Suprapubic skin (tissue), 4 donors: ENCODE measurements around the gene CD151. TPM values are rescaled to one million over a fixed set of nuclear protein-coding genes. Genes with fewer than 3 reads are reported as not detected.

Experiments
- DNase-seq, 2 donors: peaks; one replicate each; pipeline ENCODE4 v3.0.0-alpha.2; 2019; ENCODE audit warnings: low spot score in 2 of 2
- H3K27ac ChIP-seq: fragments of 200-600 bp; sonication (generic); one replicate; pipeline ENCODE4 v1.5.1; 2019
- H3K27me3 ChIP-seq: fragments of 200-600 bp; sonication (generic); one replicate; pipeline ENCODE4 v1.5.1; 2019
- H3K36me3 ChIP-seq: fragments of 200-600 bp; sonication (generic); one replicate; pipeline ENCODE4 v1.5.1; 2019
- H3K4me1 ChIP-seq: fragments of 200-600 bp; sonication (generic); one replicate; pipeline ENCODE4 v1.5.1; 2019
- H3K4me3 ChIP-seq: fragments of 200-600 bp; sonication (generic); one replicate; pipeline ENCODE4 v1.5.1; 2019; ENCODE audit warnings: mild to moderate bottlenecking
- H3K9me3 ChIP-seq: fragments of 200-600 bp; sonication (generic); one replicate; pipeline ENCODE4 v1.5.1; 2019
- EP300 ChIP-seq: sonication (generic); formaldehyde crosslinking; IDR thresholded peaks from one replicate; pipeline ENCODE4 v1.6.1; 2017; ENCODE audit warnings: antibody characterized with exemption
- POLR2A ChIP-seq, 2 donors: fragments of 450-650 bp; IDR thresholded peaks; one replicate each; pipeline ENCODE4 v1.6.1; 2017; ENCODE audit warnings: antibody characterized with exemption in 2 of 2, mild to moderate bottlenecking in 2 of 2, moderate library complexity in 2 of 2
- POLR2AphosphoS5 ChIP-seq, 3 donors: sonication (generic); formaldehyde crosslinking; IDR thresholded peaks; one replicate each; pipeline ENCODE4 v1.6.1; 2017; ENCODE audit warnings: antibody characterized with exemption in 3 of 3
- WGBS: methylation state at CpG from one replicate; pipeline ENCODE4 v1.1.5; 2018; 5-methylcytosine and 5-hydroxymethylcytosine counted together
- total RNA-seq, 4 donors: library from RNA; depleted of rRNA; stranded (reverse); fragments of >200 nt; gene quantifications; one replicate each; pipeline ENCODE4 v1.1.0, GENCODE V29; 2016
- TF ChIP-seq, protein P1 (sequence below), 2 donors: fragments of 200-600 bp in 1 of 2; fragments of 450-650 bp in 1 of 2; sonication (generic) in 1 of 2; IDR thresholded peaks; one replicate each; pipeline ENCODE4 v1.5.1; 2016 to 2019; ENCODE audit warnings: antibody characterized with exemption in 2 of 2, mild to moderate bottlenecking in 1 of 2, moderate library complexity in 1 of 2

Gene CD151
- total RNA-seq, 4 donors from 2014 or later = 108 to 162 (median 150) TPM

DNA sequence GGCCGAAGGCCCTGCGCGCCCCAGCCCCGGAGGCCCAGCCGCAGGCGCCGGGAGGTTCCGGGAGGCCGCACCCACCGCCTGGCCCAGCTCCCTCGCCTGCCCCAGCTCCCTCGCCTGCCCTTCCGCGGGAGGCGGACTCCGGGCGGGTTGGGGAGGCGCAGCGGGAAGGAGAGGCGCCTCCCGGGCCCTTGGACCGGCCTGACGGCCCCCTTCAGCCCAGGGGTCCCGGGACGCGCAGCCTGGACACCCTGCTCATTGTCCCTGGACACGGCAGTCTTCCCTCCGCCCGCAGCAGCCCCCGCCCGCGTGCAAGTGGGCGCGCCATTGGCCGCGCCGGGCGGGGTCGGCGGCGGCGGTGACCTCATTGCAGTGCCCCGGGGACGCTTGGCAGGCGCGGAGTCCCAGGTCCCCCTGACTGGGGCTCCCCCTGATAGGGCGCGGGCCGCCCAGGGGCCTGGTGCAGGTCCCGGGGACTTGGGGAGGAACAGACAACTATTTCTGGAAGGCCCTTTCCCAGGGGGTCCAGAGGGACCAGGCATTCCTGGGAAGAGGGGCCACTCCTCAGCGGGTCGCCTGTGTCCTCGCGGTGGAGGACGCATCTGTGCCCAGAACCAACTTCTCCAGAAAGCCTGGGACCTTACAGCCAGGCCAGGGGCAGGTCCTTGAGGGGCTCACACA is 501 bp downstream of the CD151 start:
- H3K27ac ChIP-seq = peak overlapping the region; percentile 94
- no peak for DNase-seq
- WGBS = 0% methylated on average over 6 of the region's 55 CpGs
- peak in 1 of 2 donors; percentile 60 for TF ChIP-seq POLR2A (IDR thresholded peaks at IDR 0.05)
- TF ChIP-seq, protein P1, sequence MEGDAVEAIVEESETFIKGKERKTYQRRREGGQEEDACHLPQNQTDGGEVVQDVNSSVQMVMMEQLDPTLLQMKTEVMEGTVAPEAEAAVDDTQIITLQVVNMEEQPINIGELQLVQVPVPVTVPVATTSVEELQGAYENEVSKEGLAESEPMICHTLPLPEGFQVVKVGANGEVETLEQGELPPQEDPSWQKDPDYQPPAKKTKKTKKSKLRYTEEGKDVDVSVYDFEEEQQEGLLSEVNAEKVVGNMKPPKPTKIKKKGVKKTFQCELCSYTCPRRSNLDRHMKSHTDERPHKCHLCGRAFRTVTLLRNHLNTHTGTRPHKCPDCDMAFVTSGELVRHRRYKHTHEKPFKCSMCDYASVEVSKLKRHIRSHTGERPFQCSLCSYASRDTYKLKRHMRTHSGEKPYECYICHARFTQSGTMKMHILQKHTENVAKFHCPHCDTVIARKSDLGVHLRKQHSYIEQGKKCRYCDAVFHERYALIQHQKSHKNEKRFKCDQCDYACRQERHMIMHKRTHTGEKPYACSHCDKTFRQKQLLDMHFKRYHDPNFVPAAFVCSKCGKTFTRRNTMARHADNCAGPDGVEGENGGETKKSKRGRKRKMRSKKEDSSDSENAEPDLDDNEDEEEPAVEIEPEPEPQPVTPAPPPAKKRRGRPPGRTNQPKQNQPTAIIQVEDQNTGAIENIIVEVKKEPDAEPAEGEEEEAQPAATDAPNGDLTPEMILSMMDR (IDR thresholded peaks at IDR 0.05) = no peak
- no peak for TF ChIP-seq POLR2AphosphoS5 (IDR thresholded peaks at IDR 0.05)
- peaks cover 73% of the 10 kb centered on the region for H3K4me1 ChIP-seq
- H3K9me3 ChIP-seq = no peaks in the 10 kb centered on the region
- peak overlapping the region; percentile 85 for H3K4me3 ChIP-seq
- H3K27me3 ChIP-seq = peaks cover 6% of the 10 kb centered on the region
- H3K36me3 ChIP-seq = peaks cover 22% of the 10 kb centered on the region

DNA sequence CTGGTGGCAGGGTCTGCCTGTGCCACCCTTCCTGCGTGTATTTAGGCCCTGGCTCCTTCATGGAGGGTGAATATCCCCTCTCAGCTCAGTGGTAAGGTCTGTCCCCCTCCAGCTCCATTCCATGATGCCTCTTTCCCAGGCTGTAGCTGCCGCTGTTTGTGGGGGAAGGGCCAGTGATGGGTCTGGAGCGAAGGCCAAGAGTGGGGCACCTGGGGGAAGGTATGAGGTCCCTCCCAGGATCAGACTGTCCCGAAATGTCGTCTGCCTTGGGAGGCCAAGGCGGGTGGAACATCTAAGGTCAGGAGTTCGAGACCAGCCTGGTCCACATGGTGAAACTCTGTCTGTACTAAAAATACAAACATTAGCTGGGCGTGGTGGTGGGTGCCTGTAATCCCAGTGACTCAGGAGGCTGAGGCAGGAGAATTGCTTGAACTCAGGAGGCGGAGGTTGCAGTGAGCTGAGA is 1.1 kb downstream of the CD151 start:
- TF ChIP-seq POLR2AphosphoS5 (IDR thresholded peaks at IDR 0.05) = no peak
- no peak for TF ChIP-seq EP300
- no peak for TF ChIP-seq POLR2A (IDR thresholded peaks at IDR 0.05)
- TF ChIP-seq, protein P1 (IDR thresholded peaks at IDR 0.05) = no peak
- Histone ChIP-seq H3K9me3 (no peaks in the 10 kb centered on the region), H3K27me3 (peaks cover 6% of the 10 kb centered on the region), H3K4me3 (peak overlapping the region; percentile 85), H3K36me3 (peaks cover 29% of the 10 kb centered on the region), H3K27ac (peak overlapping the region; percentile 94), H3K4me1 (peaks cover 71% of the 10 kb centered on the region)
- WGBS = 34% methylated on average over 7 of the region's 9 CpGs
- no peak for DNase-seq

DNA sequence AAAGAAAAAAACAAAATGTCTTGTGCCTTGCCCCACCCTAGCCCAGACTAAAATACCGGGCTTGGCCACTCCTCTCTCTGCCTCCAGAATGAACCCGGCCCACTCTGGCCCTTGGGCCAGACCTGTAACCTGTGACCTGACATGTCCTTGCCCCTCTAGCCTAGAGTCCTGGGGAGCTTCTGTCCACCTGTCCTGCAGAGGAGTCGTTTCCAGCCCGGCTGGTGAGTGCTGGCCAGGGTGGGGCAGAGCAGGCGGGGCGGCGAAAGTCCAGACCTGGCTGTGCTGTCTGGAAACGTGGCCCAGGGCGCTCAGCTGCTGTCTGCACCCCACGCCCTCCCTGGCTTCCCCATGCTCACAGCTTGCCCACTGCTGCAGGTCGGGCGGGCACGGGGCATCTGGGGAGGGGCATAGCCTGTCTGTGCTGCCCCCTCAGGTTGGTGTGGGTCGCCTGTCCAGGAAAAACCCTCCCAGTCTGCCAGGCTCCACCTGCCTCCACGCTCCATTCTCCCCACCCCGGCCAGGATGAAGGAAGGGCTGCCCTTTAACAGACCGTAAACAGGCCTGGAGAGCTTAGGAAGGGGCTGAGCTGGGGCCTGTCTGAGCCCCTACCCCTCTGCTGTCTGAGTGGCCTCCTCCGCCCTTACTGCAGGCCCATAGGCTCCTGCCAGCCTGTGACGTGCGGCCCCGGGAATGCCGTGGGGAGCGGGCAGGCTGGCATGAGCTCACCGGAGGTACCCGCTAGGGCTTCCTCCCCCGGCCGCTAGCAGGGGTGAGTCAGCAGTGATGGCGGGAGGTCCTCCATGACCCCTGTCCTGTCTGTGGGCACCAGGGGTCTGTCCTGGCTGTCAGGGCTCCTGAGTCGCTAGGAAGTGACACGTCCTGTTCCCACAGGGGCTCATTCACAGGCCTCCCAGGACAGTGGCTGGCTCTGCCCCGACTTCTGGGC is 1.9 kb downstream of the CD151 start:
- WGBS = 8% methylated on average over 18 of the region's 31 CpGs
- peaks cover 71% of the 10 kb centered on the region for H3K4me1 ChIP-seq
- peaks cover 4% of the 10 kb centered on the region for H3K27me3 ChIP-seq
- TF ChIP-seq POLR2AphosphoS5 (IDR thresholded peaks at IDR 0.05) (peak in 2 of 3 donors; percentile 16 to 54), POLR2A (IDR thresholded peaks at IDR 0.05) (no peak)
- DNase-seq = no peak
- peak overlapping the region; percentile 85 for H3K4me3 ChIP-seq
- no peaks in the 10 kb centered on the region for H3K9me3 ChIP-seq
- H3K27ac ChIP-seq = peak overlapping the region; percentile 94
- peaks cover 36% of the 10 kb centered on the region for H3K36me3 ChIP-seq

DNA sequence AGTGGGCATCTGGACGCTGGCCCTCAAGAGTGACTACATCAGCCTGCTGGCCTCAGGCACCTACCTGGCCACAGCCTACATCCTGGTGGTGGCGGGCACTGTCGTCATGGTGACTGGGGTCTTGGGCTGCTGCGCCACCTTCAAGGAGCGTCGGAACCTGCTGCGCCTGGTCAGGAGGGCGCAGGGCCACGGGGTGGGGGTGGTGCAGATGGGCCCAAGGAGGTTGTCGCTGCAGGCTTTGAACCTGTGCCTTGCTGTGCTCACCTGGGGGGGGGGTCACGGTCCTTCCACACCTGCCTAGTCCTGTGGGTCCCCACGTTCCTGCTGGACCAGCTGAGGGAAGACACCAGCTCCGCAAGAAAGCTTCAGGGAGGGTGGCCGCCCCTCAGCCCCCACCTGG is 3.5 kb downstream of the CD151 start:
- Histone ChIP-seq H3K36me3 (peaks cover 44% of the 10 kb centered on the region), H3K4me1 (peaks cover 68% of the 10 kb centered on the region), H3K27ac (no peak overlapping the region)

DNA sequence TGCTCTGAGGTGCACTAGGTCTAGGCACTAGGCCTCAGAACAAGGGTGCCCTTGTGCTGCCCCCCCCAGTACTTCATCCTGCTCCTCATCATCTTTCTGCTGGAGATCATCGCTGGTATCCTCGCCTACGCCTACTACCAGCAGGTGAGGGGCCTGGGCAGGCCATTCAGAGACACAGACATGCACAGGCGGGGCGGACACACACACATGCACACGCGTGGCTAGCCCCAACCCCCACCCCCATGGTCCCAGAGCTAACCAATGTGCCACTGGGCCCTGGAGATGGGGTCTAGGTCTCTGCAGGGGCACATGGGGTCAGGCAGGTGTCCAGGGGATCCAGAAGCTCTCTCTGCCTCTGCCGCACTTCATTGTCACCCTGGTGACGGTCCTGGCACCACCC is 3.9 kb downstream of the CD151 start:
- WGBS = 91% methylated on average over 8 of the region's 9 CpGs
- Histone ChIP-seq H3K4me3 (no peak overlapping the region), H3K27me3 (no peaks in the 10 kb centered on the region), H3K27ac (no peak overlapping the region), H3K4me1 (peaks cover 68% of the 10 kb centered on the region), H3K36me3 (peaks cover 44% of the 10 kb centered on the region), H3K9me3 (no peaks in the 10 kb centered on the region)
- TF ChIP-seq, protein P1 (IDR thresholded peaks at IDR 0.05) = no peak
- TF ChIP-seq POLR2A (IDR thresholded peaks at IDR 0.05) (no peak), EP300 (no peak), POLR2AphosphoS5 (IDR thresholded peaks at IDR 0.05) (no peak)
- DNase-seq = no peak

More for the DNA sequence above, 3.5 kb downstream of the CD151 start:
- DNase-seq = no peak
- no CpG with 5 or more reads among the region's 14 CpGs for WGBS
- Histone ChIP-seq H3K4me3 (no peak overlapping the region), H3K9me3 (no peaks in the 10 kb centered on the region), H3K27me3 (no peaks in the 10 kb centered on the region)
- TF ChIP-seq POLR2A (IDR thresholded peaks at IDR 0.05) (no peak), POLR2AphosphoS5 (IDR thresholded peaks at IDR 0.05) (no peak), EP300 (no peak)
- TF ChIP-seq, protein P1 (IDR thresholded peaks at IDR 0.05) = no peak
